Adrenal gland (tissue), 12 donors: ENCODE data around the gene PSAT1. TPM values are rescaled to one million over a fixed set of nuclear protein-coding genes. Genes with fewer than 3 reads are reported as not detected.

Experiments
- DNase-seq, 7 donors: peaks; one replicate each; pipeline ENCODE4 v3.0.0-alpha.2; 2019 to 2020
- H3K27ac ChIP-seq, 5 donors: fragments of 200-600 bp; sonication (generic) in 4 of 5; 1 replicate in 3 of 5; 2 replicates in 2 of 5; pipeline versions ENCODE4 v1.5.1 to v1.8.0; 2016 to 2020; ENCODE audit warnings: mild to moderate bottlenecking in 1 of 5
- H3K27me3 ChIP-seq: fragments of 200-600 bp; 2 replicates; pipeline ENCODE4 v1.8.0; 2021
- H3K36me3 ChIP-seq, 2 donors: fragments of 200-600 bp; replicated peaks in 1 of 2; 1 replicate in 1 of 2; 2 replicates in 1 of 2; pipeline versions ENCODE4 v1.5.1 to v1.8.0; 2018 to 2022
- H3K4me1 ChIP-seq, 2 donors: fragments of 200-600 bp; replicated peaks in 1 of 2; 1 replicate in 1 of 2; 2 replicates in 1 of 2; pipeline versions ENCODE4 v1.5.1 to v1.8.0; 2018 to 2021
- H3K4me3 ChIP-seq, 4 donors: fragments of 200-600 bp; sonication (generic) in 3 of 4; one replicate each; pipeline ENCODE4 v1.5.1; 2016 to 2018
- H3K9me3 ChIP-seq, 3 donors: fragments of 200-600 bp; sonication (generic) in 1 of 3; replicated peaks in 1 of 3; 1 replicate in 2 of 3; 2 replicates in 1 of 3; pipeline versions ENCODE4 v1.5.1 to v1.8.0; 2016 to 2021
- CTCF ChIP-seq, 6 experiments: fragments of 450-650 bp in 4 of 6; fragments of 200-600 bp in 2 of 6; sonication (generic) in 1 of 6; IDR thresholded peaks; 1 replicate in 5 of 6; 2 replicates in 1 of 6; pipeline versions ENCODE4 v1.5.1 to v1.8.0; 2016 to 2021; ENCODE audit warnings: antibody characterized with exemption in 6 of 6, mild to moderate bottlenecking in 2 of 6, moderate library complexity in 1 of 6
- POLR2A ChIP-seq, 2 donors: fragments of 450-650 bp; IDR thresholded peaks; one replicate each; pipeline ENCODE4 v1.6.1; 2017; ENCODE audit warnings: antibody characterized with exemption in 2 of 2, mild to moderate bottlenecking in 2 of 2, moderate library complexity in 1 of 2
- WGBS, 4 donors: extraction: QIAGEN DNeasy Blood & Tissue Kit in 2 of 4; methylation state at CpG; one replicate each; pipeline versions ENCODE4 v1.1.5 to v1.1.7; 2013 to 2017; 5-methylcytosine and 5-hydroxymethylcytosine counted together
- intact Hi-C, 2 donors: fragments of 100-400 bp; cut with DNase I; formaldehyde crosslinking; loops; one replicate each; pipeline versions ENCODE4 v1.14.1 to v1.15.0; 2022 to 2023
- polyA plus RNA-seq, 3 donors: library from polyadenylated mRNA; stranded (reverse); fragments of 200-250 nt in 2 of 3; fragments of 350-450 nt in 1 of 3; fragmentation: Illumina TruSeq in 1 of 3; extraction: RNeasy Lipid Tissue Mini Kit (QIAGEN cat#74804) in 1 of 3; gene quantifications; one replicate each; pipeline ENCODE4 v1.2.3, GENCODE V29; 2013 to 2014
- total RNA-seq, 9 donors: library from RNA; depleted of rRNA in 4 of 9; stranded (reverse); fragments of >200 nt in 4 of 9; fragments of 120-200 nt in 1 of 9; fragmentation: NEBNext Ultra II Directional in 1 of 9; extraction: Animal tissue kit (Norgen Biotek cat#: 25700) in 1 of 9; gene quantifications; one replicate each; pipeline versions ENCODE4 v1.1.0 to v1.2.4, GENCODE V29; 2013 to 2023
- donor health status: healthy with polysubstance abuse.
- donor health status: Bipolar disorder and iron deficiency.
- donor health status: DM: yes; HTN: yes; CAD: no.
- donor health status: DM: no; HTN: no; CAD: no.
- donor health status: DM: no; HTN: no; CAD: no.
- donor health status: DM: yes; HTN: yes; CAD: no.

Gene PSAT1
- total and polyA plus RNA-seq, 12 donors, result 20.5 to 168 (median 73.1) TPM

GRCh38 chr9:78354324-78354973 lies 57.5 kb downstream of the PSAT1 start:
- H3K27ac ChIP-seq, result no peak overlapping the region
- intact Hi-C loops, result no loop called here
- H3K4me3 ChIP-seq, result no peak overlapping the region
- no peaks in the 10 kb centered on the region for H3K27me3 ChIP-seq
- H3K9me3 ChIP-seq, result no peaks in the 10 kb centered on the region
- no peak for TF ChIP-seq CTCF (IDR thresholded peaks at IDR 0.05)
- no peak for TF ChIP-seq POLR2A (IDR thresholded peaks at IDR 0.05)
- no peaks in the 10 kb centered on the region for H3K36me3 ChIP-seq
- DNase-seq, result no peak
- H3K4me1 ChIP-seq, result no peaks in the 10 kb centered on the region

- intact Hi-C loops, result no loop called here
Observed at GRCh38 chr9:78354989-78355388, 58.1 kb downstream of the PSAT1 start.

GRCh38 chr9:78356634-78357033 lies 59.7 kb downstream of the PSAT1 start:
- no peak overlapping the region for H3K4me3 ChIP-seq
- WGBS, 4 donors, result 58 to 93% (median 79%) methylated on average over 4 of the region's 4 CpGs
- DNase-seq, result no peak
- TF ChIP-seq CTCF (IDR thresholded peaks at IDR 0.05), result no peak
- no peak for TF ChIP-seq POLR2A (IDR thresholded peaks at IDR 0.05)
- H3K9me3 ChIP-seq, result no peaks in the 10 kb centered on the region
- intact Hi-C loops, result no loop called here
- no peaks in the 10 kb centered on the region for H3K4me1 ChIP-seq
- H3K27me3 ChIP-seq, result no peaks in the 10 kb centered on the region
- no peaks in the 10 kb centered on the region for H3K36me3 ChIP-seq
- H3K27ac ChIP-seq, result no peak overlapping the region

More at GRCh38 chr9:78354989-78355388, 58.1 kb downstream of the PSAT1 start:
- Histone ChIP-seq H3K9me3 (no peaks in the 10 kb centered on the region), H3K27ac (no peak overlapping the region), H3K4me1 (no peaks in the 10 kb centered on the region), H3K4me3 (no peak overlapping the region), H3K27me3 (no peaks in the 10 kb centered on the region), H3K36me3 (no peaks in the 10 kb centered on the region)
- WGBS, 4 donors, result 77 to 87% (median 82%) methylated on average over 3 of the region's 3 CpGs
- TF ChIP-seq CTCF (IDR thresholded peaks at IDR 0.05), result no peak
- no peak for TF ChIP-seq POLR2A (IDR thresholded peaks at IDR 0.05)
- DNase-seq, result no peak

GRCh38 chr9:78357165-78357873 lies 60.4 kb downstream of the PSAT1 start:
- TF ChIP-seq POLR2A (IDR thresholded peaks at IDR 0.05) (no peak), CTCF (IDR thresholded peaks at IDR 0.05) (no peak)
- no peak overlapping the region for H3K4me3 ChIP-seq
- 90 to 93% (median 92%) methylated on average over 10 to 23 of the region's 23 CpGs for WGBS, 4 donors
- H3K27me3 ChIP-seq, result no peaks in the 10 kb centered on the region
- DNase-seq, result no peak
- H3K9me3 ChIP-seq, result no peaks in the 10 kb centered on the region
- H3K4me1 ChIP-seq, result no peaks in the 10 kb centered on the region
- no peaks in the 10 kb centered on the region for H3K36me3 ChIP-seq
- intact Hi-C loops, result no loop called here
- H3K27ac ChIP-seq, result no peak overlapping the region
